Pulmonary artery endothelial cell (primary cell): ENCODE measurements around the gene OR10A3. TPM values are rescaled to one million over a fixed set of nuclear protein-coding genes. Genes with fewer than 3 reads are reported as not detected.
"Not testable (repeated sequence)": the region's sequence is repeated elsewhere in the genome, so short reads cannot be mapped to it uniquely, and the experiment has no call there.

Experiments
- DNase-seq: peaks from one replicate; pipeline ENCODE4 v3.0.0-alpha.2; 2011; ENCODE audit warnings: low read depth, low spot score
- total RNA-seq: library from RNA; depleted of rRNA; stranded (reverse); fragments of >200 nt; gene quantifications from 2 replicates; pipeline ENCODE4 v1.2.3, GENCODE V29; 2014

The OR10A3 gene
- total RNA-seq, result not detected in 2 replicates

DNA sequence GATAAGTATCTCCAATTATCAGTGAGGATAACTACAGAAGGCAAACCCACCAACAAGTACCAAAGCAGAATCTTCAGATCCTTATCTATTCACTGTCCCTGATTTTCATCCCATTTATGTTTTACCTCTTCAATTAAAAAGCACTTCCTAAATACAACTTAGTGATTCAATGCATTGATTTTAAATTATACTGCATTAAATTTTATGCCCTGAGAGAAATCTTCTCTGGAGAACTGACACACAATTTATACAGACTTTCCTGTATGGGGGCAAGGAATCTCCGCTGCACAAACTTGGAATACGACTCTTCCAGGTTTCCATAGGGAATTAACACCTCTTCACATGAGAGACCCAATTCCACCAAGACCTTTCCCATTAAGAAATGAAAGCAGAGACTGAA lies at the start of gene OR10A3:
TSS of gene OR10A3 (minus strand) at position 101 of the 400 bp plus-strand sequence. CDS start 2,188 bp downstream, outside the sequence.
- no peak for DNase-seq

GRCh38 chr11:7987560-7987883 lies 46.0 kb upstream of the OR10A3 start:
- not testable (repeated sequence) for DNase-seq

- DNase-seq, result peak; percentile 99
These were observed 45.5 kb upstream of the OR10A3 start, which contains the start of gene EIF3F for GRCh38 chr11:7986768-7987559. Gene EIF3F, plus strand, starts transcription at chr11:7987337. Its CDS starts 16 bp downstream, at chr11:7987353.

DNA sequence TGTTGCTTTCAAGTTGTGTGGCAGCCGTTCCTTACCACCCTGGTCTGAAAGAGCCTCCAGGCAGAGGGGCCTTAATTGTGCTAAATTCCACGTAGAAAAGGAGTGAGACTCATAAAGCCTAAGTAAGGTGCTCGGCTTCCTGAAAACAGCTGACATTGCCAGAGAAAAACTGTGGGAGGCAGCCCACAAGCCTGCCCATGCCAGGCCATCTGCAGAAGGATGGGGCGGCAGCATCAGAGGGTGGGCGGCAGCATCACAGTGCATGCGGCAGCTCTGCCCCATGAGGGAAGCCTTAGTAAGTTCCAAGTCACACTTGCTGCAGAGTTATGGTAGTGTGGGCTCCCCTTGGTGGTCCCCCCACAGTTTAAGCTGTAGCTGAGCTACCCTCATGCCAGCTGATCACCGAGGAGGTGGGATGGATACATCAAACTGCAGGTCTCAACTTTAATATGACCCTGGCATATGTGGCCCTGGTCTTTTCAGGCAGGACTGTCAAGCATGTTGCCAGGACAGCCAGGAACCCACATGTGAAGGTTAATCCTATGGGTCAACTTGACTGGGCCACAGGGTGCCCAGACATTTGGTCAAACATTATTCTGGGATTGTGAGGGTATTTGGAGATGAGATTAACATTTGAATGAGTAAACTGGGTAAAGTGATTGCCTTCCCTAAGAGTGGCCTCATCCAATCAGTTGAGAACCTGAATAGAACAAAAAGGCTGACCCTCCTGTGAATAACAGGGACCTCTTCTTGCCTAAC lies 42.5 kb upstream of the OR10A3 start:
- no peak for DNase-seq

GRCh38 chr11:7982582-7983119 lies 41.1 kb upstream of the OR10A3 start:
- no peak for DNase-seq

GRCh38 chr11:7981619-7982157 lies 40.2 kb upstream of the OR10A3 start:
- no peak for DNase-seq

- DNase-seq, result peak; percentile 63
These were observed 35.9 kb upstream of the OR10A3 start for GRCh38 chr11:7977232-7977917.

GRCh38 chr11:7974668-7975067 lies 33.2 kb upstream of the OR10A3 start:
- DNase-seq, result no peak

- DNase-seq, result no peak
These were observed 31.5 kb upstream of the OR10A3 start for GRCh38 chr11:7973011-7973410.

- no peak for DNase-seq
These were observed 30.3 kb upstream of the OR10A3 start for GRCh38 chr11:7971846-7972245.

DNA sequence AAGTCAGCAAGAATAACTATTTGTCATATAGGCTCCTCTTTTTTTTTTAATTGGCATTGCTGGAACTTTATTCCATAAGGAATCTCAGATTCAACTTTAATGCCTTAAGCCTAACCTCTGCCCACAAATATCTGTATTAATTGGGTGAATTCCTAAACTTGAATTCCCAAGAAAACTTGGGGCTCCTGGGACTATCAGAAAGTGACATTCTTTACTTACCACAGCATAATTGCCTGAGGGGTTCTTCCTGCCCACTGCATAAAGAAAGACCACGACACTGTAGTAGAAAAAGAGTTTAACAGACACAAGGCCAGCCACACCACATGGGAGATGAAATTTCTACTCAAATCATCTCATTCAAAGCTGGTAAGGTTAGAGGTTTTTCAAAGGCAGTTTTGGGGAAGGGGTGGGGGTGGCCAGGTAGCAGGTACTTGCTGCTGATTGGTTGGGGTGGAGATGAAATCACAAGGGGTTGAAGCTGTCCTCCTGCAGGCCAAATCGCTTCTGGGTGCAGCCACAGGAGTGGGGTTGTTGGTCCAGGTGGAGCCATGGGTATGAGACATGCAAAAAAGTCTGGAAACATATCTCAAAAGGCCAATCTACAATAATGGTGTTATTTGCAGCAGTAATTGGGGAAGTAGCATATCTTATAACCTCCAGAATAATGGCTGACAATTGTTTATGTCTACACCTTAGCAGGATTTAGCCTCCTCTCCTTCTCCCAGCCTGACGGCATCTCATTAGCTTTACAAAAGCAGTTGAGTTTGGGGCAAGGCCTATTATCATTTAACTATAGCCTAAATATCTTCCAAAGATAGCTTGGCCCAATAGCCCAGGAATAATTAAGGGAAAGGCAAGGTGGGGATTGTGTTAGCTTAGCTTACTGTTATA lies 28.5 kb upstream of the OR10A3 start:
- no peak for DNase-seq

DNA sequence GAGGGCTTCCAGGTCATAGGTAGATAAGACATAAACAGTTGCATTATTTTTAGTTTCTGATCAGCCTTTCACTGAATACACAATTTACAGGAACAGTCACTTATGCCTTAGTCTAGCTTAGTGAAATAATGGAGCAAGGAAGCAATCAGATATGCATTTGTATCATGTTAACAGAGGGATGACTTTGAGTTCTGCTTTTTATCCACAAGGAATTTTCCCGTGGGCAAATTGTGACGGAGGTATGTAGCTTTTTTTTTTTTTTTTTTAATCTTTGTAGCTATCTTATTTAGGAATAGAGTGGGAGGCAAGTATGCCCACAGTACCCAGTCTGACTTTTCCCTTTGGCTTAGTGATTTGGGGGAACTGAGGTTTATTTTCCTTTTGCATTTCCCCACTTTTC lies 27.2 kb upstream of the OR10A3 start:
- DNase-seq, result no peak

DNA sequence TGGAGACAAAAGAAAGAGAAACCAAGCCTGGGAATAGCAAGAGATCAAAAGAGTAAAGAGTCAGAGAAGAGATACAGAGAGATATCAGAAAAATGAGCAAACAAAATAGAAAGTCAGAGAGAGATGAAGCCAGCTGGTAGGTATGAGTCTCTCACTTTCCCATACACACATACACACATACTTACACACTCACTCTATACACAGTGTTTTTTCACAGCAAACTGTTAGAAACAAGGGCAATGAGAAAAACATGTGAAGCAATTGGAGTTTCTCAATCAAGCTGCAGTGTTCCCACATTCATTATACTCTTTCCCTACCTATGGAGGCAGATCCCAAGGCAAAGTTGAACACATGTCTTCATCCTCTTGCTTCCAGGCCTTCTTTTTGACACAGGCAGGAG lies 26.3 kb upstream of the OR10A3 start:
- no peak for DNase-seq

DNA sequence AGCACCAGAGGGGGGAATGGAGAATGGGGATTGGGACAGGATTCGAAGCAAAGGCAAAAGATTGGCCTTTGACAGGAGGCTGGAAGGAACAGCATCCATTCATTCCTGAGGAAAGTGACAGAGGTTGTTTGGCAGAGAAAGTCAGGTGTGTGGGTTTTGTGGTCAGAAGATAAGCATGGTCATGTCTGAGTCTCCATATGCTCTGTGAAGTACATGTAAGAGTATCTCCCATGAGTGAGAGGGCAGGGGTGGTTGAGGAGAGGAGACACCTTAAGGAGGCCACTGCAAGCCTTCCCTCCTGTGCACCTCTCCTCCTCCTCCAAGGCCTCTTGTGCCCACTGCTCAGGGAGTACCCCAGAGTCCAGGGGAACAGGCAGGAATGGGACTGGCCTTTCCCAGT lies 25.6 kb upstream of the OR10A3 start:
- DNase-seq, result no peak

DNA sequence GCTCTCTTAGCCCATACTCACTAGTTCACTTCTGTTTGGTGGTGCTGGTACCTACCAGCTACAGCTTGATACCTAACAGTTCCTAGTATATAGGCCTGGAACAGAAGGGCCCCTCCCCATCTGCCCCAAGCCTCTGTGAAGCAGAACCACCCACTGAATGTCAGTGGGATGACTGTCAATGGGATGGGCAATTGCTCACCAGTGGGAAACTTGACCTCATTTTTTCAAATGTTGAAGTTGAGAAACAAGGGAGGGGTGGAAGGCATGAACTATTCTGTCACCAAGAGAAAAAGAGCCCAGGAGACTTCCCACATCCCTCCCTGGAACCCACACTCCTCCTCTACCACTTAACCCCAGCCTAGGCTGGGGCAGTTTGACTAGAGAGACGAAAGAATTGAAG lies 23.9 kb upstream of the OR10A3 start, which contains the start of gene NLRP10:
TSS of gene NLRP10 (minus strand) at position 62 of the 400 bp plus-strand sequence. CDS start 1,952 bp downstream, outside the sequence.
- DNase-seq, result no peak

- no peak for DNase-seq
These were observed 23.4 kb upstream of the OR10A3 start for GRCh38 chr11:7964873-7965272.

DNA sequence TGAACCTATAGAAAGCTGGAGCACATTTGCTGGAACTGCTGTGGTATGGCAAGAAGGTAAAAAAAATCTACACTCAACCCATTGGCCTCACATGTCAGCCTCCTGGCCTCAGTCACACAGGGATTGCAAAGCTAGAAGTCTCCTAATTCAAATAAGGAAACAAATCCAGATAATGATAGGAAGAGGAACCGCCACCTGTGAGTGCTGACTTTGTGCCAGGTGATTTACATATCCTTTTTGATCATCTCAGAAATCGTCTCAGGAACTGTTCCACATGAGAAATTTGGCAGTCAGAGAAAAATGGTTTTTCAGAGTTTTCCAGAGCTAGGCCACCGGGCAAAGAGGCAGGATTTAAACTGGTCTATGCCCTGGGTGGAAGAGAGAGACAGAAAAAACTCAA lies 22.8 kb upstream of the OR10A3 start:
- no peak for DNase-seq

DNA sequence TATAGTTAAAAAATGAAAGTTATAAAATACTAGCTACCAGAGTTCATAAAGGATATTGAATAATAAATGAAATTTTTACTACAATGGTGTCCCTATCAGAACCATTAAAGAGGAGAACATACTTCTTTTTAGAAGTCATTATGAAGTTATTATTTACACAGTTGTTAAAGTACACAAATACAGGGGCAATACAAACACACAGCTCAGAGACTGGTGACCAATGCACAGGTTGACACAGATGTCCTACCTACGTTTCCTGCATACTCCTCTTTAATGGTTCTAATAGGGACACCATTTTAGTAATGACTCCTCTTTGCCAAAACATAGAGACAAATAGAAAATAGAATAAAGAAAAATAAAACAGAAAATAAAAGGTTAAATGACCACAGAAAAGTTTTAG lies 13.7 kb upstream of the OR10A3 start:
- DNase-seq, result no peak

GRCh38 chr11:7949934-7950333 lies 8.4 kb upstream of the OR10A3 start:
- no peak for DNase-seq

GRCh38 chr11:7944123-7944522 lies 2.6 kb upstream of the OR10A3 start:
- DNase-seq, result no peak
